Gastrocnemius medialis (tissue), 4 donors: ENCODE data around the gene TRIM44. TPM values are rescaled to one million over a fixed set of nuclear protein-coding genes. Genes with fewer than 3 reads are reported as not detected.

Source experiments
- ATAC-seq, 2 donors: fragments of 150-250 bp; one replicate each; pipeline ENCODE4 v1.9.1; 2016
- DNase-seq, 2 donors: peaks; one replicate each; pipeline ENCODE4 v3.0.0-alpha.2; 2019
- H3K27ac ChIP-seq, 4 donors: fragments of 200-600 bp; sonication (generic); 1 replicate in 1 of 4; 2 replicates in 3 of 4; pipeline ENCODE4 v1.5.1; 2016 to 2018; ENCODE audit warnings: mild to moderate bottlenecking in 2 of 4, moderate library complexity in 1 of 4
- H3K27me3 ChIP-seq, 3 donors: fragments of 200-600 bp; sonication (generic) in 2 of 3; 1 replicate in 1 of 3; 2 replicates in 2 of 3; pipeline versions ENCODE4 v1.5.1 to v1.6.0; 2016 to 2019; ENCODE audit warnings: mild to moderate bottlenecking in 1 of 3, moderate library complexity in 1 of 3
- H3K36me3 ChIP-seq, 2 donors: fragments of 200-600 bp; sonication (generic) in 1 of 2; one replicate each; pipeline ENCODE4 v1.5.1; 2017 to 2018
- H3K4me1 ChIP-seq, 2 donors: fragments of 200-600 bp; sonication (generic) in 1 of 2; one replicate each; pipeline ENCODE4 v1.5.1; 2016 to 2017; ENCODE audit warnings: mild to moderate bottlenecking in 2 of 2
- H3K4me3 ChIP-seq, 4 donors: fragments of 200-600 bp; sonication (generic) in 3 of 4; 1 replicate in 1 of 4; 2 replicates in 3 of 4; pipeline ENCODE4 v1.5.1; 2016 to 2019; ENCODE audit warnings: mild to moderate bottlenecking in 2 of 4
- H3K9me3 ChIP-seq, 3 donors: fragments of 200-600 bp; sonication (generic) in 2 of 3; 1 replicate in 1 of 3; 2 replicates in 2 of 3; pipeline ENCODE4 v1.5.1; 2016 to 2019
- CTCF ChIP-seq, 5 experiments: fragments of 450-650 bp in 3 of 5; fragments of 200-600 bp in 2 of 5; sonication (generic) in 2 of 5; IDR thresholded peaks in 4 of 5; conservative IDR thresholded peaks in 1 of 5; 1 replicate in 4 of 5; 2 replicates in 1 of 5; pipeline ENCODE4 v1.5.1; 2016 to 2019; ENCODE audit warnings: antibody characterized with exemption in 5 of 5, mild to moderate bottlenecking in 3 of 5, moderate library complexity in 3 of 5
- POLR2A ChIP-seq, 2 donors: fragments of 450-650 bp; IDR thresholded peaks; one replicate each; pipeline ENCODE4 v1.6.1; 2017; ENCODE audit warnings: antibody characterized with exemption in 2 of 2, mild to moderate bottlenecking in 2 of 2, moderate library complexity in 2 of 2
- in situ Hi-C, 4 donors: fragments of 200-750 bp; cut with MboI; loops; one replicate each; pipeline versions ENCODE4 v1.15.0 to v1.8.0; 2017; ENCODE audit warnings: low sequenced_read_pairs in 4 of 4
- intact Hi-C: fragments of 100-400 bp; cut with DNase I; formaldehyde crosslinking; loops from one replicate; pipeline ENCODE4 v1.15.1; 2023; ENCODE audit warnings: low total_unique reads
- total RNA-seq, 4 donors: library from RNA; depleted of rRNA; stranded (reverse); fragments of >200 nt; gene quantifications; one replicate each; pipeline versions ENCODE4 v1.1.0 to v1.2.3, GENCODE V29; 2016

The TRIM44 gene
- total RNA-seq, 4 donors from 2014 or later = 25.5 to 30.5 (median 26.2) TPM

GRCh38 chr11:35735411-35735810 lies 72.8 kb downstream of the TRIM44 start:
- in situ Hi-C loops = no loop called here
- TF ChIP-seq POLR2A (IDR thresholded peaks at IDR 0.05) (no peak), CTCF (IDR thresholded peaks at IDR 0.05 in 4 of 5, conservative IDR thresholded peaks at IDR 0.05 in 1 of 5) (no peak)
- H3K36me3 ChIP-seq = peaks cover 0 to 12% of the 10 kb centered on the region in 2 donors
- no peaks in the 10 kb centered on the region for H3K4me1 ChIP-seq
- no peaks in the 10 kb centered on the region for H3K27me3 ChIP-seq
- no peak overlapping the region for H3K4me3 ChIP-seq
- intact Hi-C loops = no loop called here
- DNase-seq = no peak
- no peak for ATAC-seq
- no peak overlapping the region for H3K27ac ChIP-seq
- H3K9me3 ChIP-seq = peaks cover 0 to 1% (median 0%) of the 10 kb centered on the region in 3 donors

- Histone ChIP-seq H3K4me1 (no peaks in the 10 kb centered on the region), H3K4me3 (no peak overlapping the region), H3K27ac (no peak overlapping the region), H3K36me3 (peaks cover 0 to 12% of the 10 kb centered on the region in 2 donors), H3K9me3 (no peaks in the 10 kb centered on the region), H3K27me3 (no peaks in the 10 kb centered on the region)
- ATAC-seq = no peak
- no peak for DNase-seq
- in situ Hi-C loops (no loop called here), intact Hi-C loops (no loop called here)
- TF ChIP-seq POLR2A (IDR thresholded peaks at IDR 0.05) (no peak), CTCF (IDR thresholded peaks at IDR 0.05 in 4 of 5, conservative IDR thresholded peaks at IDR 0.05 in 1 of 5) (no peak)
Observed at GRCh38 chr11:35735903-35736302, 73.3 kb downstream of the TRIM44 start.

- H3K4me3 ChIP-seq = no peak overlapping the region
- TF ChIP-seq POLR2A (IDR thresholded peaks at IDR 0.05) (no peak), CTCF (IDR thresholded peaks at IDR 0.05 in 4 of 5, conservative IDR thresholded peaks at IDR 0.05 in 1 of 5) (no peak)
- ATAC-seq = no peak
- in situ Hi-C loops = no loop called here
- H3K4me1 ChIP-seq = no peaks in the 10 kb centered on the region
- intact Hi-C loops = no loop called here
- no peak overlapping the region for H3K27ac ChIP-seq
- H3K36me3 ChIP-seq = peaks cover 0 to 12% of the 10 kb centered on the region in 2 donors
- no peaks in the 10 kb centered on the region for H3K27me3 ChIP-seq
- no peak for DNase-seq
- no peaks in the 10 kb centered on the region for H3K9me3 ChIP-seq
Observed at GRCh38 chr11:35736952-35737351, 74.4 kb downstream of the TRIM44 start.

GRCh38 chr11:35740061-35740799 lies 77.7 kb downstream of the TRIM44 start:
- Histone ChIP-seq H3K27ac (no peak overlapping the region), H3K4me3 (no peak overlapping the region), H3K4me1 (no peaks in the 10 kb centered on the region), H3K27me3 (no peaks in the 10 kb centered on the region), H3K36me3 (peaks cover 0 to 9% of the 10 kb centered on the region in 2 donors), H3K9me3 (no peaks in the 10 kb centered on the region)
- TF ChIP-seq CTCF (IDR thresholded peaks at IDR 0.05 in 4 of 5, conservative IDR thresholded peaks at IDR 0.05 in 1 of 5) (no peak), POLR2A (IDR thresholded peaks at IDR 0.05) (no peak)
- in situ Hi-C loops (no loop called here), intact Hi-C loops (no loop called here)
- ATAC-seq = no peak
- no peak for DNase-seq
